Liver (tissue), 9 donors: ENCODE data around the gene MFSD6. TPM values are rescaled to one million over a fixed set of nuclear protein-coding genes. Genes with fewer than 3 reads are reported as not detected.

ENCODE experiments used
- DNase-seq: peaks from one replicate; pipeline ENCODE4 v3.0.0-alpha.2; 2017; ENCODE audit warnings: low spot score
- H3K27ac ChIP-seq, 2 donors: one replicate each; pipeline ENCODE4 v1.7.0; 2013; ENCODE audit warnings: inconsistent platforms in 2 of 2, low read length in 2 of 2, control low read depth in 1 of 2, low read depth in 1 of 2, mild to moderate bottlenecking in 1 of 2
- H3K27me3 ChIP-seq, 4 donors: one replicate each; pipeline versions ENCODE4 v1.6.1 to v1.7.0; 2013; ENCODE audit warnings: low read length in 3 of 4, inconsistent platforms in 1 of 4, mild to moderate bottlenecking in 1 of 4, moderate library complexity in 1 of 4; ENCODE audit not compliant: control insufficient read depth in 4 of 4, insufficient read depth in 4 of 4
- H3K36me3 ChIP-seq, 4 donors: one replicate each; pipeline versions ENCODE4 v1.6.1 to v1.7.0; 2013; ENCODE audit warnings: low read length in 3 of 4, mild to moderate bottlenecking in 3 of 4, low read depth in 1 of 4, moderate library complexity in 1 of 4; ENCODE audit not compliant: control insufficient read depth in 4 of 4, insufficient read depth in 3 of 4
- H3K4me1 ChIP-seq, 4 donors: one replicate each; pipeline versions ENCODE4 v1.6.1 to v1.7.0; 2013; ENCODE audit warnings: low read length in 3 of 4, mild to moderate bottlenecking in 3 of 4, moderate library complexity in 1 of 4; ENCODE audit not compliant: control insufficient read depth in 4 of 4, insufficient read depth in 4 of 4
- H3K4me3 ChIP-seq, 3 donors: one replicate each; pipeline versions ENCODE4 v1.6.1 to v1.7.0; 2013; ENCODE audit warnings: low read length in 3 of 3, control low read depth in 1 of 3, low read depth in 1 of 3, mild to moderate bottlenecking in 1 of 3
- H3K9ac ChIP-seq, 2 donors: one replicate each; pipeline ENCODE4 v1.7.0; 2013; ENCODE audit warnings: low read length in 2 of 2, mild to moderate bottlenecking in 2 of 2, moderate library complexity in 2 of 2, control low read depth in 1 of 2, low read depth in 1 of 2
- H3K9me3 ChIP-seq, 4 donors: one replicate each; pipeline versions ENCODE4 v1.6.1 to v1.7.0; 2013; ENCODE audit warnings: low read length in 3 of 4; ENCODE audit not compliant: control insufficient read depth in 4 of 4
- FOXA1 ChIP-seq: IDR thresholded peaks from 2 replicates; pipeline ENCODE4 v1.6.1; 2016; ENCODE audit warnings: antibody characterized with exemption
- FOXA2 ChIP-seq: IDR thresholded peaks from 2 replicates; pipeline ENCODE4 v1.6.1; 2016; ENCODE audit warnings: antibody characterized with exemption
- GABPA ChIP-seq, 2 donors: IDR thresholded peaks in 1 of 2; conservative IDR thresholded peaks in 1 of 2; 2 replicates each; pipeline ENCODE4 v1.6.1; 2016; ENCODE audit warnings: antibody characterized with exemption in 2 of 2, mild to moderate bottlenecking in 1 of 2, moderate library complexity in 1 of 2
- HNF4G ChIP-seq: IDR thresholded peaks from 2 replicates; pipeline ENCODE4 v1.6.1; 2016; ENCODE audit warnings: antibody characterized with exemption
- JUND ChIP-seq, 2 donors: IDR thresholded peaks; 2 replicates each; pipeline ENCODE4 v1.6.1; 2016; ENCODE audit warnings: antibody characterized with exemption in 2 of 2
- NR2F2 ChIP-seq: IDR thresholded peaks from 2 replicates; pipeline ENCODE4 v1.6.1; 2016; ENCODE audit warnings: antibody characterized with exemption
- RAD21 ChIP-seq, 2 donors: IDR thresholded peaks; 2 replicates each; pipeline ENCODE4 v1.6.1; 2016; ENCODE audit warnings: antibody characterized with exemption in 2 of 2, mild to moderate bottlenecking in 2 of 2
- RXRA ChIP-seq, 2 donors: IDR thresholded peaks; 2 replicates each; pipeline ENCODE4 v1.6.1; 2017 to 2018; ENCODE audit warnings: antibody characterized with exemption in 2 of 2, mild to moderate bottlenecking in 1 of 2
- TAF1 ChIP-seq: conservative IDR thresholded peaks from 2 replicates; pipeline ENCODE4 v1.6.1; 2016; ENCODE audit warnings: antibody characterized with exemption, mild to moderate bottlenecking
- YY1 ChIP-seq: IDR thresholded peaks from 2 replicates; pipeline ENCODE4 v1.6.1; 2016; ENCODE audit warnings: antibody characterized with exemption, mild to moderate bottlenecking
- WGBS: extraction: QIAGEN DNeasy Blood & Tissue Kit; methylation state at CpG from one replicate; pipeline ENCODE4 v1.1.7; 2013; 5-methylcytosine and 5-hydroxymethylcytosine counted together
- polyA plus RNA-seq, 2 donors: library from polyadenylated mRNA; stranded (reverse) in 1 of 2; unstranded in 1 of 2; fragments of 200-250 nt in 1 of 2; fragments of >200 nt in 1 of 2; fragmentation: Nextera tagmentation in 1 of 2; extraction: Ambion mirVana in 1 of 2; gene quantifications; one replicate each; pipeline versions ENCODE4 v1.2.1 to v1.2.3, GENCODE V29; 2013 to 2015
- total RNA-seq, 2 donors: library from RNA; depleted of rRNA; stranded (reverse); fragments of >200 nt; gene quantifications; one replicate each; pipeline ENCODE4 v1.2.3, GENCODE V29; 2014
- TF ChIP-seq, protein P1 (sequence below): IDR thresholded peaks from 2 replicates; pipeline ENCODE4 v1.6.1; 2016; ENCODE audit warnings: antibody characterized with exemption
- TF ChIP-seq, protein P2 (sequence below): IDR thresholded peaks from 2 replicates; pipeline ENCODE4 v1.6.1; 2016; ENCODE audit warnings: antibody characterized with exemption
- TF ChIP-seq, protein P3 (sequence below): fragments of 150-350 bp; IDR thresholded peaks from 2 replicates; pipeline ENCODE4 v1.5.1; 2017; ENCODE audit warnings: improper control_type of control experiment, low read depth, low read length; ENCODE audit not compliant: missing input control
- TF ChIP-seq, protein P4 (sequence below): IDR thresholded peaks from 2 replicates; pipeline ENCODE4 v1.6.1; 2016; ENCODE audit warnings: antibody characterized with exemption, mild to moderate bottlenecking
- donor health status: healthy.
- donor health status: healthy.
- donor health status: healthy.
- donor health status: healthy.
- donor health status: healthy.

The MFSD6 gene
- total and polyA plus RNA-seq, 4 donors, result 0.83 to 9.5 (median 2.4) TPM

DNA sequence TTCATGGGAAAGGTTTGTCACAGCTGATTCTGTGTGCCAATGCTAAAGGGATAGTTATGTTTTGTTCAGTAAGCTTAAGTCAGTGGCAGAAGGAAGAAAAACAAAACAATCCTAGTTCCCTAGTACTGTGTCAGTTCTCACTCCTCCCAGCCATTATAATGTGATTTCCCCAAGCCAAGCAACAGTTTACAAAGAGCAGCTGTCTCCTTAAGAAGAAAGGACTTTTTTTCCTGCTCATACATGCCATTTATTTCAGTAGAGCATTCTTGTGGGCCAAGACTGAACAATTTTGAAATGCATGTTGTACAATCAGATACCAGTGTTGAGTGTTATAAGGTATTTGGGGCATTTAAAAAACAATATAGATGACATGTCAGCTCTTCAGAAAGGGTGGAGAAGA lies 74.3 kb downstream of the MFSD6 start:
- Histone ChIP-seq H3K9me3 (no peaks in the 10 kb centered on the region), H3K4me3 (no peak overlapping the region), H3K36me3 (no peaks in the 10 kb centered on the region), H3K9ac (no peak overlapping the region), H3K27me3 (no peaks in the 10 kb centered on the region), H3K4me1 (peaks cover 0 to 3% (median 0%) of the 10 kb centered on the region in 4 donors), H3K27ac (no peak overlapping the region)
- TF ChIP-seq, protein P1, sequence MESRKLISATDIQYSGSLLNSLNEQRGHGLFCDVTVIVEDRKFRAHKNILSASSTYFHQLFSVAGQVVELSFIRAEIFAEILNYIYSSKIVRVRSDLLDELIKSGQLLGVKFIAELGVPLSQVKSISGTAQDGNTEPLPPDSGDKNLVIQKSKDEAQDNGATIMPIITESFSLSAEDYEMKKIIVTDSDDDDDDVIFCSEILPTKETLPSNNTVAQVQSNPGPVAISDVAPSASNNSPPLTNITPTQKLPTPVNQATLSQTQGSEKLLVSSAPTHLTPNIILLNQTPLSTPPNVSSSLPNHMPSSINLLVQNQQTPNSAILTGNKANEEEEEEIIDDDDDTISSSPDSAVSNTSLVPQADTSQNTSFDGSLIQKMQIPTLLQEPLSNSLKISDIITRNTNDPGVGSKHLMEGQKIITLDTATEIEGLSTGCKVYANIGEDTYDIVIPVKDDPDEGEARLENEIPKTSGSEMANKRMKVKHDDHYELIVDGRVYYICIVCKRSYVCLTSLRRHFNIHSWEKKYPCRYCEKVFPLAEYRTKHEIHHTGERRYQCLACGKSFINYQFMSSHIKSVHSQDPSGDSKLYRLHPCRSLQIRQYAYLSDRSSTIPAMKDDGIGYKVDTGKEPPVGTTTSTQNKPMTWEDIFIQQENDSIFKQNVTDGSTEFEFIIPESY, result no peak
- no peak for TF ChIP-seq YY1
- TF ChIP-seq JUND (IDR thresholded peaks at IDR 0.05), result no peak
- no peak for TF ChIP-seq RXRA (IDR thresholded peaks at IDR 0.05)
- TF ChIP-seq, protein P2, sequence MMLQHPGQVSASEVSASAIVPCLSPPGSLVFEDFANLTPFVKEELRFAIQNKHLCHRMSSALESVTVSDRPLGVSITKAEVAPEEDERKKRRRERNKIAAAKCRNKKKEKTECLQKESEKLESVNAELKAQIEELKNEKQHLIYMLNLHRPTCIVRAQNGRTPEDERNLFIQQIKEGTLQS, result no peak
- TF ChIP-seq, protein P3, sequence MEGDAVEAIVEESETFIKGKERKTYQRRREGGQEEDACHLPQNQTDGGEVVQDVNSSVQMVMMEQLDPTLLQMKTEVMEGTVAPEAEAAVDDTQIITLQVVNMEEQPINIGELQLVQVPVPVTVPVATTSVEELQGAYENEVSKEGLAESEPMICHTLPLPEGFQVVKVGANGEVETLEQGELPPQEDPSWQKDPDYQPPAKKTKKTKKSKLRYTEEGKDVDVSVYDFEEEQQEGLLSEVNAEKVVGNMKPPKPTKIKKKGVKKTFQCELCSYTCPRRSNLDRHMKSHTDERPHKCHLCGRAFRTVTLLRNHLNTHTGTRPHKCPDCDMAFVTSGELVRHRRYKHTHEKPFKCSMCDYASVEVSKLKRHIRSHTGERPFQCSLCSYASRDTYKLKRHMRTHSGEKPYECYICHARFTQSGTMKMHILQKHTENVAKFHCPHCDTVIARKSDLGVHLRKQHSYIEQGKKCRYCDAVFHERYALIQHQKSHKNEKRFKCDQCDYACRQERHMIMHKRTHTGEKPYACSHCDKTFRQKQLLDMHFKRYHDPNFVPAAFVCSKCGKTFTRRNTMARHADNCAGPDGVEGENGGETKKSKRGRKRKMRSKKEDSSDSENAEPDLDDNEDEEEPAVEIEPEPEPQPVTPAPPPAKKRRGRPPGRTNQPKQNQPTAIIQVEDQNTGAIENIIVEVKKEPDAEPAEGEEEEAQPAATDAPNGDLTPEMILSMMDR, result no peak
- TF ChIP-seq HNF4G, result no peak
- no peak for TF ChIP-seq FOXA1
- no peak for TF ChIP-seq GABPA (IDR thresholded peaks at IDR 0.05 in 1 of 2, conservative IDR thresholded peaks at IDR 0.05 in 1 of 2)
- TF ChIP-seq RAD21 (IDR thresholded peaks at IDR 0.05), result no peak
- no peak for TF ChIP-seq FOXA2
- no peak for TF ChIP-seq NR2F2
- TF ChIP-seq TAF1, result no peak
- no peak for DNase-seq

DNA sequence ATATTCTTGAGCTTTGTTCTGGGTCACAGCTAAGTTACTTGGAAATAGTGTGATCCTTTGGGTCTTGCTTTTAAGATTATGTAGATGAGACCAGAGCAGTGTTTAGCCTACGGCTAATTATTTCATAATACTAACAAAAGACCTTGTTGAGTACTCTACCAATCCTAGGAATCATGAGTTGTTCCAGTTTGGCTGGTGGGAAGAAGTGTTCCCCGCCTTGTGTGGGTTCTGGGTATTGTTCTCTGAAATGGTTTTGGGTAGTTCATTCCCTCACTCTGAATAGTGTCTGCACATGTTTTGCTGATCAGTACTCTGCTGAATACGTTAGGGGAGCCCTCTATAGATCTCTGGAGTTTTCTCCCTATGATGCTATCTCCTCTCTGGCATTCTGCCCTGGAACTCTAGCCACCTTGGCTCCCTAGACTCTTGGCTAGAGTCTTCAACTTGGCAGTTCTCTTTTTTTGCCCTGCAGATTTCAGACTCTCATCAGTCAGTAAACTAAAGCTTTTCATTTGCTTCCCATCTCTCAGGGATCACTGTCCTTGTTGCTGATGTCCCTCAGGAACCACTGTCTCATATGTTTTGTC lies 78.0 kb downstream of the MFSD6 start:
- no peak for DNase-seq
- H3K4me1 ChIP-seq, result no peaks in the 10 kb centered on the region
- no peak overlapping the region for H3K9ac ChIP-seq
- WGBS, result 90% methylated on average over 3 of the region's 3 CpGs
- no peaks in the 10 kb centered on the region for H3K9me3 ChIP-seq
- H3K27me3 ChIP-seq, result no peaks in the 10 kb centered on the region
- peaks cover 0 to 5% (median 2%) of the 10 kb centered on the region in 4 donors for H3K36me3 ChIP-seq
- TF ChIP-seq RXRA (IDR thresholded peaks at IDR 0.05), result no peak
- TF ChIP-seq, protein P4, sequence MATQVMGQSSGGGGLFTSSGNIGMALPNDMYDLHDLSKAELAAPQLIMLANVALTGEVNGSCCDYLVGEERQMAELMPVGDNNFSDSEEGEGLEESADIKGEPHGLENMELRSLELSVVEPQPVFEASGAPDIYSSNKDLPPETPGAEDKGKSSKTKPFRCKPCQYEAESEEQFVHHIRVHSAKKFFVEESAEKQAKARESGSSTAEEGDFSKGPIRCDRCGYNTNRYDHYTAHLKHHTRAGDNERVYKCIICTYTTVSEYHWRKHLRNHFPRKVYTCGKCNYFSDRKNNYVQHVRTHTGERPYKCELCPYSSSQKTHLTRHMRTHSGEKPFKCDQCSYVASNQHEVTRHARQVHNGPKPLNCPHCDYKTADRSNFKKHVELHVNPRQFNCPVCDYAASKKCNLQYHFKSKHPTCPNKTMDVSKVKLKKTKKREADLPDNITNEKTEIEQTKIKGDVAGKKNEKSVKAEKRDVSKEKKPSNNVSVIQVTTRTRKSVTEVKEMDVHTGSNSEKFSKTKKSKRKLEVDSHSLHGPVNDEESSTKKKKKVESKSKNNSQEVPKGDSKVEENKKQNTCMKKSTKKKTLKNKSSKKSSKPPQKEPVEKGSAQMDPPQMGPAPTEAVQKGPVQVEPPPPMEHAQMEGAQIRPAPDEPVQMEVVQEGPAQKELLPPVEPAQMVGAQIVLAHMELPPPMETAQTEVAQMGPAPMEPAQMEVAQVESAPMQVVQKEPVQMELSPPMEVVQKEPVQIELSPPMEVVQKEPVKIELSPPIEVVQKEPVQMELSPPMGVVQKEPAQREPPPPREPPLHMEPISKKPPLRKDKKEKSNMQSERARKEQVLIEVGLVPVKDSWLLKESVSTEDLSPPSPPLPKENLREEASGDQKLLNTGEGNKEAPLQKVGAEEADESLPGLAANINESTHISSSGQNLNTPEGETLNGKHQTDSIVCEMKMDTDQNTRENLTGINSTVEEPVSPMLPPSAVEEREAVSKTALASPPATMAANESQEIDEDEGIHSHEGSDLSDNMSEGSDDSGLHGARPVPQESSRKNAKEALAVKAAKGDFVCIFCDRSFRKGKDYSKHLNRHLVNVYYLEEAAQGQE, result no peak
- H3K4me3 ChIP-seq, result no peak overlapping the region
- H3K27ac ChIP-seq, result no peak overlapping the region
